ENCODE measurements around the gene SLC24A1. TPM values are rescaled to one million over a fixed set of nuclear protein-coding genes. Genes with fewer than 3 reads are reported as not detected.

SLC24A1 gene
- total and polyA plus RNA-seq, 7 experiments from 2014 or later = 1.9 to 5.6 (median 4.5) TPM

DNA sequence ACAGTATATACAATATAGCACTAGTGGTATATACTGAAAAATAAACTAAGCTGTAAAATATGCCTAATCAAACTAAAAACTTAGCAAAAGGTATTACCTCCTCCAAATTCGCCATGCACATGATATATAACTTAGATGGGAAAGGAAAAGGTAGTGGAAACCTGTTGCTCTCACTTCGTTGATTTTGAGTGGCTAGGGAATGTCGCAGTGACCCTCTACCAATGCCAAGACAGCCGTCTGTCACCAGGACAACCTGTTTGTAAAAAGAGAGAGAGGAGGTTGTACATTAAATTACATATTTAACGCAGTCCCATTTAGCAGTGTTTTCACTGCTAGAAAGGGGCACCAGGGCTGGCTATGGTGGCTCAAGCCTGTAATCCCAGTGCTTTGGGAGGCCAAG, 22.1 kb upstream of the SLC24A1 start:
- Mint-ChIP-seq H3K27ac (no peak overlapping the region), H3K4me1 (peaks cover 0 to 5% (median 0%) of the 10 kb centered on the region in 7 donors), H3K4me3 (no peak overlapping the region), H3K27me3 (no peaks in the 10 kb centered on the region), H3K36me3 (peaks cover 4 to 37% (median 13%) of the 10 kb centered on the region in 5 donors), H3K9me3 (no peaks in the 10 kb centered on the region)
- intact Hi-C loops (cut with micrococcal nuclease) = no loop called here
- CTCF ChIA-PET = interaction anchor here (1.3 kb wide), 1 partner anchor 693 kb away, joined by 3 read pairs; no protein-coding TSS in a partner anchor
- Histone ChIP-seq H3K4me3 (ENCODE audit: low read length) (no peak overlapping the region), H3K27ac (ENCODE audit: low read depth, low read length) (no peak overlapping the region), H3K27me3 (ENCODE audit: control insufficient read depth in 2 of 2, insufficient read depth in 2 of 2, low read length in 2 of 2) (no peaks in the 10 kb centered on the region), H3K36me3 (ENCODE audit: control insufficient read depth in 2 of 3, insufficient read depth in 3 of 3, low read length in 3 of 3) (peaks cover 11 to 77% (median 13%) of the 10 kb centered on the region in 3 experiments), H3K9me3 (ENCODE audit: control insufficient read depth in 2 of 3, low read length in 3 of 3) (no peaks in the 10 kb centered on the region), H3K4me1 (ENCODE audit: control insufficient read depth in 2 of 2, insufficient read depth in 2 of 2, low read length in 2 of 2) (no peaks in the 10 kb centered on the region)
- POLR2A ChIA-PET = interaction anchor here (0.7 kb wide), 1 partner anchor 288 kb away, joined by 3 read pairs; no protein-coding TSS in a partner anchor
- DNase-seq (no peak), ATAC-seq (no peak)

DNA sequence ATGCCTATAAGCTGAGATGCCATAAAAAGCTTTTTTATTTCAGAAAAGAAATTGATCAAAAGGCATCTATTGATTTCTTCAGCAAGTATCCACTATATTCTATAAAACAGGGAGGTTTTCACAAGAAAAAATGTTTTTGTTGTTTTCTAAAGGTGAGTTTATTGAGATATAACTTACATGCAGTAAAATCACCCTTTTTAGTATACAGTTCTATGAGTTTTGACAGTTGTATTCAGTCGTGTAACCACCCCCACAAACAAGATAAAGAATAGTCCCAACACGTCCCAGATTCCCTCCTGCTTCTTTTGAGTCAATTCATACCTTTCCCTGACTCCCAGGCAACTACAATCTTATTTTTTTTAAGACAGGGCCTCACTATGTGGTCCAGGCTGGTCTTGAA, 18.6 kb upstream of the SLC24A1 start:
- CTCF ChIA-PET = no interaction called here
- H3K4me3 Mint-ChIP-seq = no peak overlapping the region

DNA sequence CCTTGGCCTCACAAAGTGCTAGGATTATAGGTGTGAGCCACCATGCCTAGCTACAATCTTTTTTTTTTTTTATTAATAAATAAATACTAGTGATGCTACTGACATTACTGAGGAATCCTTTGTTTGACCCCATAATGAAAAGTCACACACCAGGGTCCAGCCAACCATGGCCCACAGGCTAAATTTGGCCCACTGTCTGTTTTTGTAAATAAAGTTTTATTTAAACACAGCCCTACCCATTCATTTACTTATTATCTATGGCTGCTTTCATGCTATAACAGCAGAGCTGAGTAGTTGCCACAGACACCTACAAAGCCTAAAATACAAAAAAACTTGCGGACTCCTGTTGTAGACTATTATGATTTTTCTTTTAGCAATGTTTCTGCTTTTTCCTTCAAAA, 18.2 kb upstream of the SLC24A1 start:
- Histone ChIP-seq H3K4me3 (ENCODE audit: low read length) (no peak overlapping the region), H3K27me3 (ENCODE audit: control insufficient read depth in 2 of 2, insufficient read depth in 2 of 2, low read length in 2 of 2) (no peaks in the 10 kb centered on the region), H3K9me3 (ENCODE audit: control insufficient read depth in 2 of 3, low read length in 3 of 3) (no peaks in the 10 kb centered on the region), H3K4me1 (ENCODE audit: control insufficient read depth in 2 of 2, insufficient read depth in 2 of 2, low read length in 2 of 2) (no peaks in the 10 kb centered on the region), H3K27ac (ENCODE audit: low read depth, low read length) (no peak overlapping the region), H3K36me3 (ENCODE audit: control insufficient read depth in 2 of 3, insufficient read depth in 3 of 3, low read length in 3 of 3) (peaks cover 0 to 43% (median 0%) of the 10 kb centered on the region in 3 experiments)
- ATAC-seq = no peak
- H3K9me3 Mint-ChIP-seq = no peaks in the 10 kb centered on the region
- H3K36me3 Mint-ChIP-seq = peaks cover 2 to 21% (median 4%) of the 10 kb centered on the region in 5 donors
- peaks cover 0 to 9% (median 3%) of the 10 kb centered on the region in 7 donors for H3K4me1 Mint-ChIP-seq
- H3K27ac Mint-ChIP-seq = no peak overlapping the region
- no peak for DNase-seq
- H3K27me3 Mint-ChIP-seq = no peaks in the 10 kb centered on the region
- intact Hi-C loops (cut with micrococcal nuclease) = no loop called here
- ChIA-PET CTCF (no interaction called here), POLR2A (no interaction called here)
- H3K4me3 Mint-ChIP-seq = no peak overlapping the region

More for the DNA sequence above, 18.6 kb upstream of the SLC24A1 start:
- Histone ChIP-seq H3K27me3 (ENCODE audit: control insufficient read depth in 2 of 2, insufficient read depth in 2 of 2, low read length in 2 of 2) (no peaks in the 10 kb centered on the region), H3K4me3 (ENCODE audit: low read length) (no peak overlapping the region), H3K9me3 (ENCODE audit: control insufficient read depth in 2 of 3, low read length in 3 of 3) (no peaks in the 10 kb centered on the region), H3K4me1 (ENCODE audit: control insufficient read depth in 2 of 2, insufficient read depth in 2 of 2, low read length in 2 of 2) (no peaks in the 10 kb centered on the region), H3K36me3 (ENCODE audit: control insufficient read depth in 2 of 3, insufficient read depth in 3 of 3, low read length in 3 of 3) (peaks cover 0 to 48% (median 0%) of the 10 kb centered on the region in 3 experiments), H3K27ac (ENCODE audit: low read depth, low read length) (no peak overlapping the region)
- peaks cover 4 to 25% (median 7%) of the 10 kb centered on the region in 5 donors for H3K36me3 Mint-ChIP-seq
- no peaks in the 10 kb centered on the region for H3K27me3 Mint-ChIP-seq
- H3K4me1 Mint-ChIP-seq = peaks cover 0 to 11% (median 0%) of the 10 kb centered on the region in 7 donors
- ATAC-seq (no peak), DNase-seq (no peak)
- no peak overlapping the region for H3K27ac Mint-ChIP-seq
- POLR2A ChIA-PET = no interaction called here
- intact Hi-C loops (cut with micrococcal nuclease) = no loop called here
- no peaks in the 10 kb centered on the region for H3K9me3 Mint-ChIP-seq

DNA sequence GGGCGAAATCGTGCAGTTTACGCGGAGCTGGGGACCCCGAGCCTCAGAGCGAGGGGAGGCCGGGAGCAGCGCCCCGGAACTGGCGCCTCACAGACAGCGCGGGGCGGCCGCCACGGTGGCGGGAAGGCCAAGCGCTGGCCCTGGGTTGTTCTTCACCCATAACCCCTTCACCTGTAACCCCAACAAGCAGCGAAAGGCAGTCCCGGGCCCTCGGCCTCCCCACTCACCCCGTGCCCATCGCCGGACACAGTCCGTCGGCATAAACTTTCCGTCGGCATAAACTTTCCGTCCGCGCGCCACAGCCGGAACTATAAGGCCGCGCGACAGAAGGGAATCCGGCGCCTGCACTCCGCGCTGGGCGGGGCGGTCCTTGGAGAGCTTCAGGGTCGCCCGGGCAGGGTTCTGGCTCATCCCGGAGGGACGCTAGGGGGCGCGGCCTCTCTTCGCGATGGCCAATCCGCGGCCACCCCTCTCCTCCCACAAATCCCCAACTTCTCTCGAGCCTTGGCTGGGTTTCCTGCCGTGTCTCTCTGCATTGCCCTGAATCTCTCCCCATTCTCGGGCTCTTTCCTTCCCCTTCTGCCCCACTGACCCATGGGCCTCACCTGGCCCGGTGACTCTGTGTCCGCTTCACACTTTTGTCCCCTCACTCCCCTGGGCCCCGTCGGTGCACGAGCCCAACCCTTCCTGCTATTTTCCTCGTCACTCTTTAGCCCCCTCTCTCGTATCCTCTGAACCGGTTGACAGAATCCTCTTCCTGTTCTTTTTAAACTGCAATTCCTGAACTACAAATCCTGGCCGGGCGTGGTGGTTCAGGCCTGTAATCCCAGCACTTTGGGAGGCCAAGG, 10.6 kb upstream of the SLC24A1 start, which contains the start of gene INTS14:
Gene INTS14 (minus strand): TSS at position 261 of the 848 bp plus-strand sequence. CDS start 3,751 bp downstream, outside the sequence.
- H3K27ac Mint-ChIP-seq = peak within 1 kb of the TSS; percentile 97 to 100 (median 98)
- intact Hi-C loops (cut with micrococcal nuclease) = loop anchor here (1.0 to 10.0 kb wide), 10 partner anchors 28 to 886 kb away; partner anchors contain the start of genes DPP8 (in 2 of the 2), RAB11A (in 2 of the 2), CLPX (in 1 of the 2) and DIS3L (in 1 of the 2)
- POLR2A ChIA-PET = interaction anchor here (0.6 to 2.2 kb wide), 7 partner anchors 13 to 627 kb away, joined by 3 to 11 read pairs (median 4); partner anchors contain the start of gene RAB11A

DNA sequence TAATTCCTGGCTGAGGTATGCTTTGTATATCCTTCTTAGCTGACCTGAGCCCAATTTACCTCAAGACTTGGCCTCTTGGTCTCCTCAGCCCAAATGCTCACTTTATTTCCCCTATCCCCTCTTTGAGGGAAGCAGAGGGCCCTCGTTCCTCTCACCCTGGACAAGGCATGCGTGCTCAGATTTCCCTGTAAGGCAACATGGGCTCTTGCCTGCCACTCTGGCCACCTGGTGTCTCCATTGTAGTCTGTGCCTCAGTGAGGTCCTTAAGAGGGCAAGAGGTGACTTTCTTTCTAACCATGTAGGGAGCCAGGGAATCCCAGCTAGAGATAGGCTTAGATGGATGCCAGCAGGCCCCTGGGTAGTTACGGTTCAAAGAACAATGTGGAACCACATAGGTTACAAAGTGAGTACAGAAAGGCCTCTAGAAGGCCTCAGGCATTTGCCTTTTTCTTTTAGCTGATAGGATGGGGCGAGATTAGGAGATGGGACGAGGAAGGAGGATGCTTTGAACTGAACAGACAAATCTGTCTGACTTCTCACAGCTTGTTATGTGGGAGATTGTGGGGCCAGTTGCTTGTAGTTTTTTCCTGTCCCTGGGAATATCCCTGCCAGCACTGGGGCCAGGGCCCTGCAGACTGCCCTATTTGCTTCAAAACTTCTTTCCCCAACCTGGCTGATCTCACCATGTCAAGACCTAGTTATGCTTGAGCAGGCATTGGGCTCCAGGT, 9.7 kb upstream of the SLC24A1 start:
- ChIA-PET POLR2A (interaction anchor here (0.6 to 2.2 kb wide), 5 partner anchors 14 to 628 kb away, joined by 3 to 11 read pairs (median 4); partner anchors contain the start of gene RAB11A), CTCF (no interaction called here)
- Mint-ChIP-seq H3K27me3 (peaks cover 0 to 2% (median 0%) of the 10 kb centered on the region in 5 donors), H3K9me3 (peaks cover 0 to 2% (median 0%) of the 10 kb centered on the region in 11 donors), H3K4me3 (peak overlapping the region; percentile 95 to 99 (median 98)), H3K4me1 (peaks cover 11 to 44% (median 32%) of the 10 kb centered on the region in 7 donors), H3K27ac (peak overlapping the region; percentile 97 to 100 (median 98)), H3K36me3 (peaks cover 0 to 2% (median 0%) of the 10 kb centered on the region in 5 donors)
- DNase-seq (no peak), ATAC-seq (no peak)
- no peaks in the 10 kb centered on the region for H3K27me3 ChIP-seq (ENCODE audit: control insufficient read depth in 2 of 2, insufficient read depth in 2 of 2, low read length in 2 of 2)
- intact Hi-C loops (cut with micrococcal nuclease) = loop anchor here (1.0 to 10.0 kb wide), 10 partner anchors 29 to 885 kb away; partner anchors contain the start of genes DPP8 (in 2 of the 2), RAB11A (in 2 of the 2), CLPX (in 1 of the 2) and DIS3L (in 1 of the 2)
- peaks cover 18 to 21% of the 10 kb centered on the region in 2 donors for H3K4me1 ChIP-seq (ENCODE audit: control insufficient read depth in 2 of 2, insufficient read depth in 2 of 2, low read length in 2 of 2)
- H3K36me3 ChIP-seq (ENCODE audit: control insufficient read depth in 2 of 3, insufficient read depth in 3 of 3, low read length in 3 of 3) = no peaks in the 10 kb centered on the region
- H3K9me3 ChIP-seq (ENCODE audit: control insufficient read depth in 2 of 3, low read length in 3 of 3) = no peaks in the 10 kb centered on the region
- H3K27ac ChIP-seq (ENCODE audit: low read depth, low read length) = peak overlapping the region; percentile 89
- peak overlapping the region; percentile 97 for H3K4me3 ChIP-seq (ENCODE audit: low read length)

More for the DNA sequence above, 10.6 kb upstream of the SLC24A1 start, which contains the start of gene INTS14:
- DNase-seq (peak; percentile 74 to 96 (median 80)), ATAC-seq (peak; percentile 99)
- CTCF ChIA-PET = interaction anchor here (0.6 to 0.8 kb wide), 2 partner anchors 49 to 79 kb away, joined by 3 to 4 read pairs; no protein-coding TSS in a partner anchor
- Mint-ChIP-seq H3K9me3 (peaks cover 0 to 2% (median 0%) of the 10 kb centered on the region in 11 donors), H3K27me3 (no peaks in the 10 kb centered on the region), H3K36me3 (no peaks in the 10 kb centered on the region), H3K4me1 (peaks cover 11 to 44% (median 32%) of the 10 kb centered on the region in 7 donors), H3K4me3 (peak within 1 kb of the TSS; percentile 95 to 99 (median 98))
- H3K9me3 ChIP-seq (ENCODE audit: control insufficient read depth in 2 of 3, low read length in 3 of 3) = no peaks in the 10 kb centered on the region
- H3K4me3 ChIP-seq (ENCODE audit: low read length) = peak within 1 kb of the TSS; percentile 97
- peak within 1 kb of the TSS; percentile 89 for H3K27ac ChIP-seq (ENCODE audit: low read depth, low read length)
- H3K36me3 ChIP-seq (ENCODE audit: control insufficient read depth in 2 of 3, insufficient read depth in 3 of 3, low read length in 3 of 3) = no peaks in the 10 kb centered on the region
- H3K27me3 ChIP-seq (ENCODE audit: control insufficient read depth in 2 of 2, insufficient read depth in 2 of 2, low read length in 2 of 2) = no peaks in the 10 kb centered on the region
- peaks cover 18 to 21% of the 10 kb centered on the region in 2 donors for H3K4me1 ChIP-seq (ENCODE audit: control insufficient read depth in 2 of 2, insufficient read depth in 2 of 2, low read length in 2 of 2)

DNA sequence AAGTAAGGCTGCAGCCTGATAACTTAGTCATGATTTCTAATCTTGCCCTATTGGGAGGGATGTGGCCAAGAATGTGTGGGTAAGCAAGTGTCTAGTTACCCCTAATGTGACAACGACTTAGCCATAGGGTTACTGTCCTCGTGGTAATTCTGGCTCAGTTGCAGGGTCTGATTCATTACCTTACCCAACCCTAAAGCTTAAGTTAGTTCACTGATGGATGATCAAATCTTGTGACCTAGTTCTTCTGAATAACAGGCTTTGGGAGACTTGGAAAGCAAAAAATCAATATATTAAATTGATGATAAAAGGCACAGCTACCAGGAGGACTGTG, 9.2 kb upstream of the SLC24A1 start:
- H3K4me3 Mint-ChIP-seq = peak overlapping the region; percentile 14 to 99 (median 97)
- ChIA-PET CTCF (no interaction called here), POLR2A (interaction anchor here (0.7 to 1.0 kb wide), 2 partner anchors 69 to 465 kb away, joined by 3 read pairs; no protein-coding TSS in a partner anchor)
- DNase-seq (no peak), ATAC-seq (no peak)
- no peaks in the 10 kb centered on the region for H3K9me3 ChIP-seq (ENCODE audit: control insufficient read depth in 2 of 3, low read length in 3 of 3)
- peak overlapping the region; percentile 89 for H3K27ac ChIP-seq (ENCODE audit: low read depth, low read length)
- peaks cover 0 to 2% (median 0%) of the 10 kb centered on the region in 5 donors for H3K27me3 Mint-ChIP-seq
- H3K27ac Mint-ChIP-seq = peak overlapping the region; percentile 29 to 100 (median 98)
- no peak overlapping the region for H3K4me3 ChIP-seq (ENCODE audit: low read length)
- H3K4me1 ChIP-seq (ENCODE audit: control insufficient read depth in 2 of 2, insufficient read depth in 2 of 2, low read length in 2 of 2) = peaks cover 18 to 21% of the 10 kb centered on the region in 2 donors
- peaks cover 0 to 2% (median 0%) of the 10 kb centered on the region in 11 donors for H3K9me3 Mint-ChIP-seq
- no peaks in the 10 kb centered on the region for H3K27me3 ChIP-seq (ENCODE audit: control insufficient read depth in 2 of 2, insufficient read depth in 2 of 2, low read length in 2 of 2)
- intact Hi-C loops (cut with micrococcal nuclease) = loop anchor here in 1 of 2 donors (5.0 to 10.0 kb wide), 2 partner anchors 425 to 682 kb away; partner anchors contain the start of genes CLPX and DIS3L
- H3K36me3 ChIP-seq (ENCODE audit: control insufficient read depth in 2 of 3, insufficient read depth in 3 of 3, low read length in 3 of 3) = no peaks in the 10 kb centered on the region
- H3K4me1 Mint-ChIP-seq = peaks cover 11 to 44% (median 32%) of the 10 kb centered on the region in 7 donors
- H3K36me3 Mint-ChIP-seq = peaks cover 0 to 5% (median 0%) of the 10 kb centered on the region in 5 donors
